ENCODE results near the gene PIGR. TPM values are rescaled to one million over a fixed set of nuclear protein-coding genes. Genes with fewer than 3 reads are reported as not detected.

PIGR gene
- total RNA-seq, 3 donors from 2014 or later = 4,355 to 12,072 (median 9,452) TPM

- Histone ChIP-seq H3K36me3 (ENCODE audit: low read depth) (no peaks in the 10 kb centered on the region), H3K9me3 (no peaks in the 10 kb centered on the region), H3K4me3 (no peak overlapping the region), H3K4me1 (ENCODE audit: low read depth) (no peaks in the 10 kb centered on the region)
- TF ChIP-seq CTCF (IDR thresholded peaks at IDR 0.05) = no peak
- intact Hi-C loops (cut with DNase I, micrococcal nuclease) = no loop called here
- DNase-seq (no peak), ATAC-seq (peak; percentile 8)
Measured at GRCh38 chr1:206900149-206900548, 46.1 kb downstream of the PIGR start.

GRCh38 chr1:206899717-206900116 lies 46.5 kb downstream of the PIGR start:
- no peak overlapping the region for H3K4me3 ChIP-seq
- no peaks in the 10 kb centered on the region for H3K36me3 ChIP-seq (ENCODE audit: low read depth)
- no peak for ATAC-seq
- H3K4me1 ChIP-seq (ENCODE audit: low read depth) = no peaks in the 10 kb centered on the region
- intact Hi-C loops (cut with DNase I, micrococcal nuclease) = no loop called here
- DNase-seq = no peak
- no peaks in the 10 kb centered on the region for H3K9me3 ChIP-seq
- no peak for TF ChIP-seq CTCF (IDR thresholded peaks at IDR 0.05)

- Histone ChIP-seq H3K4me1 (ENCODE audit: low read depth) (no peaks in the 10 kb centered on the region), H3K9me3 (no peaks in the 10 kb centered on the region), H3K4me3 (no peak overlapping the region), H3K36me3 (ENCODE audit: low read depth) (no peaks in the 10 kb centered on the region)
- intact Hi-C loops (cut with DNase I, micrococcal nuclease) = no loop called here
- ATAC-seq (no peak), DNase-seq (no peak)
- no peak for TF ChIP-seq CTCF (IDR thresholded peaks at IDR 0.05)
Measured at GRCh38 chr1:206898915-206899431, 47.3 kb downstream of the PIGR start.

GRCh38 chr1:206898089-206898914 lies 48.0 kb downstream of the PIGR start:
- intact Hi-C loops (cut with DNase I, micrococcal nuclease) = no loop called here
- H3K4me1 ChIP-seq (ENCODE audit: low read depth) = no peaks in the 10 kb centered on the region
- no peak for TF ChIP-seq CTCF (IDR thresholded peaks at IDR 0.05)
- H3K36me3 ChIP-seq (ENCODE audit: low read depth) = no peaks in the 10 kb centered on the region
- H3K4me3 ChIP-seq = no peak overlapping the region
- no peak for DNase-seq
- ATAC-seq = no peak
- no peaks in the 10 kb centered on the region for H3K9me3 ChIP-seq

GRCh38 chr1:206897175-206897574 lies 49.1 kb downstream of the PIGR start, which contains the start of gene IL24:
Gene IL24, plus strand, starts transcription at chr1:206897443. Its CDS starts 390 bp downstream, at chr1:206897833.
- intact Hi-C loops (cut with DNase I, micrococcal nuclease) = no loop called here
- DNase-seq = no peak

More at GRCh38 chr1:206897175-206897574, 49.1 kb downstream of the PIGR start, which contains the start of gene IL24:
- no peaks in the 10 kb centered on the region for H3K9me3 ChIP-seq
- no peak for ATAC-seq
- H3K4me3 ChIP-seq = no peak within 1 kb of the TSS
- H3K36me3 ChIP-seq (ENCODE audit: low read depth) = no peaks in the 10 kb centered on the region
- TF ChIP-seq CTCF (IDR thresholded peaks at IDR 0.05) = no peak
- H3K4me1 ChIP-seq (ENCODE audit: low read depth) = no peaks in the 10 kb centered on the region
